Measurements from ENCODE around the gene SEMA4A.
"Not testable (repeated sequence)": the region's sequence is repeated elsewhere in the genome, so short reads cannot be mapped to it uniquely, and the experiment has no call there.

Gene SEMA4A

GRCh38 chr1:156212130-156212529 lies 58.7 kb downstream of the SEMA4A start:
- H3K9me3 ChIP-seq (ENCODE audit: insufficient read depth, low read depth, low read length) = no peaks in the 10 kb centered on the region
- no peaks in the 10 kb centered on the region for H3K27me3 ChIP-seq (ENCODE audit: insufficient read depth, low read length)
- peak overlapping the region; percentile 98 for H3K9ac ChIP-seq (ENCODE audit: low read depth, low read length)
- WGBS = 94% methylated on average over 6 of the region's 9 CpGs
- peak overlapping the region; percentile 81 for H3K4me3 ChIP-seq (ENCODE audit: low read length)
- H3K36me3 ChIP-seq (ENCODE audit: insufficient read depth, low read length) = peaks cover 40% of the 10 kb centered on the region
- peaks cover 8% of the 10 kb centered on the region for H3K4me1 ChIP-seq (ENCODE audit: insufficient read depth, low read length)
- peak overlapping the region; percentile 99 for H3K27ac ChIP-seq (ENCODE audit: low read depth, low read length)

DNA sequence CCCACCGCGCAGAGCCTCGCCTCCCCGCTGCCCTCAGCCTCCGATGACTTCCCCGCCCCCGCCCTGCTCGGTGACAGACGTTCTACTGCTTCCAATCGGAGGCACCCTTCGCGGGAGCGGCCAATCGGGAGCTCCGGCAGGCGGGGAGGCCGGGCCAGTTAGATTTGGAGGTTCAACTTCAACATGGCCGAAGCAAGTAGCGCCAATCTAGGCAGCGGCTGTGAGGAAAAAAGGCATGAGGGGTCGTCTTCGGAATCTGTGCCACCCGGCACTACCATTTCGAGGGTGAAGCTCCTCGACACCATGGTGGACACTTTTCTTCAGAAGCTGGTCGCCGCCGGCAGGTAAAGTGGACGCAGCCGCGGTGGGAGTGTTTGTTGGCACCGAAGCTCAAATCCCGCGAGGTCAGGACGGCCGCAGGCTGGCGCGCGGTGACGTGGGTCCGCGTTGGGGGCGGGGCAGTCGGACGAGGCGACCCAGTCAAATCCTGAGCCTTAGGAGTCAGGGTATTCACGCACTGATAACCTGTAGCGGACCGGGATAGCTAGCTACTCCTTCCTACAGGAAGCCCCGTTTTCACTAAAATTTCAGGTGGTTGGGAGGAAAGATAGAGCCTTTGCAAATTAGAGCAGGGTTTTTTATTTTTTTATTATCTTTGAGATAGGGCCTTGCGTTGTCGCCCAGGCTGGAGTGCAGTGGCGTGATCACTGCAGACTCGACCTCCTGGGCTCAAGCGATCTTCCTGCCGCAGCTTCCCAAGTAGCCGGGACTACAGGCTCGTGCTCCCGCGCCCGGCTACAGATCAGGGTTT lies 59.7 kb downstream of the SEMA4A start, which contains the start of gene PMF1:
PMF1 (plus strand) TSS at position 175 of the 811 bp plus-strand sequence; CDS start at position 184, 9 bp downstream.
- no peaks in the 10 kb centered on the region for H3K9me3 ChIP-seq (ENCODE audit: insufficient read depth, low read depth, low read length)
- H3K27me3 ChIP-seq (ENCODE audit: insufficient read depth, low read length) = no peaks in the 10 kb centered on the region
- H3K36me3 ChIP-seq (ENCODE audit: insufficient read depth, low read length) = peaks cover 41% of the 10 kb centered on the region
- H3K27ac ChIP-seq (ENCODE audit: low read depth, low read length) = peak within 1 kb of the TSS; percentile 99
- WGBS = under 1% methylated on average over 61 of the region's 61 CpGs
- H3K4me3 ChIP-seq (ENCODE audit: low read length) = peak within 1 kb of the TSS; percentile 81
- peaks cover 8% of the 10 kb centered on the region for H3K4me1 ChIP-seq (ENCODE audit: insufficient read depth, low read length)
- peak within 1 kb of the TSS; percentile 98 for H3K9ac ChIP-seq (ENCODE audit: low read depth, low read length)

DNA sequence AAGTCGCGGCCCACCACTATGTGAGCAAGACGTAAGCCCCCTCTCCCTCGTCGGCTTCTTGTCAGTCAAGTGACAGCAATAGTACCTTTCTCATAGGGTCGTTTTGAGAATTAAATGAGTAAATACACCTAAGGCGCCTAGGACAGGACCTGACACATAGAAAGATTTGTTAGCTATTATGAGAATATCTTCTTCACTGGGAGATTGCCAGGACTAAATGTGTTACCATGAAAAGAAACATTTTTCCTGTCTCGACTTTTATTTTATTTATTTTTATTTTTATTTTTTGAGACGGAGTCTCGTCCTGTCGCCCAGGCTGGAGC lies 60.2 kb downstream of the SEMA4A start:
- WGBS = 31% methylated on average over 10 of the region's 11 CpGs
- H3K36me3 ChIP-seq (ENCODE audit: insufficient read depth, low read length) = peaks cover 40% of the 10 kb centered on the region

DNA sequence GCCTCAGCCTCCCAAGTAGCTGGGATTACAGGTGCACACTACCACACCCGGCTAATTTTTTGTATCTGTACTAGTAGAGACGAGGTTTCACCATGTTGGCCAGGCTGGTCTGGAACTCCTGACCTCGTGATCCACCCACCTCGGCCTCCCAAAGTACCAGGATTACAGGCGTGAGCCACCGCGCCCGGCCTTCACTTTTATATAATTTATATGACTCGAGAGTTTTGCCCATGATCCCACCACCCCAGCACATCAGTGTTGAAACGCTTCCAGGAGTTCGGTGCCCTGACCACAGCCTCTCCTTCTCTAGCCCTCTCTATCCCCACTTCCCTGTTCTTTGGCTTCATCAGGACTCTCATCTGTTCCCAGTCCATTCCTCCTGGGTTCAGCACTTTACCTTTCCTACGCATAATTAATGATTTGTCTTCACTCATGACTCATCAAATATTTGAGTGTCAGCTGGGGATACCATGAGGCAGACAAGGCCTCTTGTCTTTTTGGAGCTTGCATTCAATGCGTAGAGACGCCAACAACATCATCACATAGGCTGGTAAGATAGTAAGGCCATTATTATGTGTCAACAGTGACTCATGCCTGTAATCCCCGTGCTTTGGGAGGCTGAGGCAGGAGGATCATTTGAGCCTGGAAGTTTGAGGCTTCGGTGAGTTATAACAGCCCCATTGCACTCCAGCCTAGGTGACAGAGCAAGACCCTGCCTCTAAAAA lies 60.8 kb downstream of the SEMA4A start:
- Histone ChIP-seq H3K4me1 (ENCODE audit: insufficient read depth, low read length) (peaks cover 8% of the 10 kb centered on the region; the same call in 1 of the 2 replicates), H3K27ac (ENCODE audit: low read depth, low read length) (no peak overlapping the region; the same call in 1 of the 2 replicates)
- 91% methylated on average over 16 of the region's 16 CpGs for WGBS

More for the DNA sequence above, 60.2 kb downstream of the SEMA4A start:
- H3K4me3 ChIP-seq (ENCODE audit: low read length) = peak overlapping the region; percentile 81
- H3K4me1 ChIP-seq (ENCODE audit: insufficient read depth, low read length) = peaks cover 8% of the 10 kb centered on the region
- H3K9ac ChIP-seq (ENCODE audit: low read depth, low read length) = peak overlapping the region; percentile 98
- peak overlapping the region; percentile 99 for H3K27ac ChIP-seq (ENCODE audit: low read depth, low read length)
- no peaks in the 10 kb centered on the region for H3K9me3 ChIP-seq (ENCODE audit: insufficient read depth, low read depth, low read length)
- H3K27me3 ChIP-seq (ENCODE audit: insufficient read depth, low read length) = no peaks in the 10 kb centered on the region

DNA sequence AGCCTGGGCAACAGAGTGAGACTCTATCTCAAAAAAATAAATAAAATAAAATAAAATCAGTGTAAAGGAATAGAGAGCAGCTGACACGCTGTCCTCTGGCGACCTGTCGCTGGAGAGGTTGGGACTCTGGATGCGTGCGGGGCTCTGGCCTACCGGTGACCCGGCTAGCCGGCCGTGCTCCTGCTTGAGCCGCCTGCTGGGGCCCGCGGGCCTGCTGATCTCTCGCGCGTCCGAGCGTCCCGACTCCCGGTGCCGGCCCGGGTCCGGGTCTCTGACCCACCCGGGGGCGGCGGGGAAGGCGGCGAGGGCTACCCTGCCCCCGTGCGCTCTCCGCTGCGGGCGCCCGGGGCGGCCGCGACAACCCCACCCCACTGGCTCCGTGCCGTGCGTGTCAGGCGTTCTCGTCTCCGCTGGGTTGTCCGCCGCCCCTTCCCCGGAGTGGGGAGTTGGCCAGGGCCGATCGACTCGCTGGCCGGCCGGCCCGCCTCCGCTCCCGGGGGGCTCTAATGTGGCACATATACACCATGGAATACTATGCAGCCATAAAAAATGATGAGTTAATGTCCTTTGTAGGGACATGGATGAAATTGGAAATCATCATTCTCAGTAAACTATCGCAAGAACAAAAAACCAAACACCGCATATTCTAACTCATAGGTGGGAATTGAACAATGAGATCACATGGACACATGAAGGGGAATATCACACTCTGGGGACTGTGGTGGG lies 63.1 kb downstream of the SEMA4A start:
- not testable (repeated sequence) for H3K4me1 ChIP-seq (ENCODE audit: insufficient read depth, low read length); H3K27ac ChIP-seq (ENCODE audit: low read depth, low read length); H3K9me3 ChIP-seq (ENCODE audit: insufficient read depth, low read depth, low read length); H3K27me3 ChIP-seq (ENCODE audit: insufficient read depth, low read length); H3K4me3 ChIP-seq (ENCODE audit: low read length); H3K9ac ChIP-seq (ENCODE audit: low read depth, low read length)
- peaks cover 35% of the 10 kb centered on the region for H3K36me3 ChIP-seq (ENCODE audit: insufficient read depth, low read length)
- 96% methylated on average over 51 of the region's 55 CpGs for WGBS

More for the DNA sequence above, 60.8 kb downstream of the SEMA4A start:
- H3K36me3 ChIP-seq (ENCODE audit: insufficient read depth, low read length) = peaks cover 38% of the 10 kb centered on the region
- no peaks in the 10 kb centered on the region for H3K9me3 ChIP-seq (ENCODE audit: insufficient read depth, low read depth, low read length)
- no peaks in the 10 kb centered on the region for H3K27me3 ChIP-seq (ENCODE audit: insufficient read depth, low read length)
- peak overlapping the region; percentile 81 for H3K4me3 ChIP-seq (ENCODE audit: low read length)
- H3K9ac ChIP-seq (ENCODE audit: low read depth, low read length) = peak overlapping the region; percentile 15; the same call in 1 of the 2 replicates

GRCh38 chr1:156217871-156218270 lies 64.5 kb downstream of the SEMA4A start:
- Histone ChIP-seq H3K9me3 (ENCODE audit: insufficient read depth, low read depth, low read length) (no peaks in the 10 kb centered on the region), H3K4me3 (ENCODE audit: low read length) (no peak overlapping the region), H3K27me3 (ENCODE audit: insufficient read depth, low read length) (no peaks in the 10 kb centered on the region), H3K27ac (ENCODE audit: low read depth, low read length) (no peak overlapping the region), H3K9ac (ENCODE audit: low read depth, low read length) (no peak overlapping the region), H3K36me3 (ENCODE audit: insufficient read depth, low read length) (peaks cover 47% of the 10 kb centered on the region), H3K4me1 (ENCODE audit: insufficient read depth, low read length) (peaks cover 3% of the 10 kb centered on the region; the same call in 1 of the 2 replicates)
- WGBS = 100% methylated on average over 2 of the region's 2 CpGs

- H3K9me3 ChIP-seq (ENCODE audit: insufficient read depth, low read depth, low read length) = no peaks in the 10 kb centered on the region
- H3K9ac ChIP-seq (ENCODE audit: low read depth, low read length) = no peak overlapping the region
- H3K27ac ChIP-seq (ENCODE audit: low read depth, low read length) = no peak overlapping the region
- 97% methylated on average over 7 of the region's 9 CpGs for WGBS
- no peaks in the 10 kb centered on the region for H3K27me3 ChIP-seq (ENCODE audit: insufficient read depth, low read length)
- H3K36me3 ChIP-seq (ENCODE audit: insufficient read depth, low read length) = peaks cover 51% of the 10 kb centered on the region
- no peaks in the 10 kb centered on the region for H3K4me1 ChIP-seq (ENCODE audit: insufficient read depth, low read length)
- no peak overlapping the region for H3K4me3 ChIP-seq (ENCODE audit: low read length)
These were observed 66.8 kb downstream of the SEMA4A start for GRCh38 chr1:156220226-156220625.

DNA sequence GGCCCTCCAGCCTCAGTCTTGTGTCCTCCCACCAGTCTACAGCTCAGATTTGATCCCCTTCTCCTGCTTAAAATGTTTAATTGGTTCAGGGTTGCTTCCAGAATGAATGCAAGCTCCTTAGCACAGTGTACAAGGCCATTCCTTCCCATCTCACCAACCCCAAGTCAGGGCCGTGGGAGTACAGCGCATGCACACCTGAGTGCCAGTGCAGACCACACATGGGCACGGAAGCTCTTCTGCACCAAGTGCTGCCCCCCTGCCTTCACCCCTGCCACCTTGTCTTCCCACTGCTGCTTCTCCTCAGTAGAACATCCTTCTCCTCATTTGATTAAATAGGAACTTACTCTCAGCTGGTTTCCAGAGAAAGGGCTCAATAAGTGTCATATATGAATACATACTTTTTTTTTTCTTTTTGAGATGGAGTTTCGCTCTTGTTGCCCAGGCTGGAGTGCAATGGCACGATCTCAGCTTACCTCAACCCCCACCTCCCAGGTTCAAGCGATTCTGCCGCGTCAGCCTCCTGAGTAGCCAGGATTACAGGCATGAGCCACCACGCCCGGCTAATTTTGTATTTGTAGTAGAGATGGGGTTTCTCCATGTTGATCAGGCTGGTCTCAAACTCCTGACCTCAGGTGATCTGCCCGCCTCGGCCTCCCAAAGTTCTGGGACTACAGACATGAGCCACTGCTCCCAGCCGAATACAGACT lies 68.8 kb downstream of the SEMA4A start:
- WGBS = 98% methylated on average over 13 of the region's 13 CpGs
- H3K4me3 ChIP-seq (ENCODE audit: low read length) = no peak overlapping the region
- no peak overlapping the region for H3K9ac ChIP-seq (ENCODE audit: low read depth, low read length)
- H3K36me3 ChIP-seq (ENCODE audit: insufficient read depth, low read length) = peaks cover 62% of the 10 kb centered on the region
- H3K27me3 ChIP-seq (ENCODE audit: insufficient read depth, low read length) = no peaks in the 10 kb centered on the region
- no peak overlapping the region for H3K27ac ChIP-seq (ENCODE audit: low read depth, low read length)
- no peaks in the 10 kb centered on the region for H3K4me1 ChIP-seq (ENCODE audit: insufficient read depth, low read length)
- no peaks in the 10 kb centered on the region for H3K9me3 ChIP-seq (ENCODE audit: insufficient read depth, low read depth, low read length)

DNA sequence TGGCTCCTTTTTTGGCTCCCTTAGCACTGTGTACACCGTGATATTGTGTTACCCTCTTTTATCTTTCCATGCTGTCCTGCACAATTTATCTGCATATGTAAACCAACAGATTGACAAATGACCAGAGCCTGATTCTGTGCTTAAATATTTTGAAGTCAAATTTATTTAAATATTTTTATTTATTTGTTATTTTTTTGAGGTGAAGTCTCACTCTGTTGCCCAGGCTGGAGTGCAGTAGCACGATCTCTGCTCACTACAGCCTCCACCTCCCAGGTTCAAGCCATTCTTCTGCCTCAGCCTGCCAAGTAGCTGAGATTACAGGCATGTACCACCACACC lies 72.3 kb downstream of the SEMA4A start:
- Histone ChIP-seq H3K9ac (ENCODE audit: low read depth, low read length) (no peak overlapping the region), H3K4me1 (ENCODE audit: insufficient read depth, low read length) (no peaks in the 10 kb centered on the region), H3K27me3 (ENCODE audit: insufficient read depth, low read length) (no peaks in the 10 kb centered on the region), H3K27ac (ENCODE audit: low read depth, low read length) (no peak overlapping the region), H3K36me3 (ENCODE audit: insufficient read depth, low read length) (peaks cover 64% of the 10 kb centered on the region), H3K9me3 (ENCODE audit: insufficient read depth, low read depth, low read length) (no peaks in the 10 kb centered on the region), H3K4me3 (ENCODE audit: low read length) (no peak overlapping the region)
- 33% methylated on average over 2 of the region's 2 CpGs for WGBS

DNA sequence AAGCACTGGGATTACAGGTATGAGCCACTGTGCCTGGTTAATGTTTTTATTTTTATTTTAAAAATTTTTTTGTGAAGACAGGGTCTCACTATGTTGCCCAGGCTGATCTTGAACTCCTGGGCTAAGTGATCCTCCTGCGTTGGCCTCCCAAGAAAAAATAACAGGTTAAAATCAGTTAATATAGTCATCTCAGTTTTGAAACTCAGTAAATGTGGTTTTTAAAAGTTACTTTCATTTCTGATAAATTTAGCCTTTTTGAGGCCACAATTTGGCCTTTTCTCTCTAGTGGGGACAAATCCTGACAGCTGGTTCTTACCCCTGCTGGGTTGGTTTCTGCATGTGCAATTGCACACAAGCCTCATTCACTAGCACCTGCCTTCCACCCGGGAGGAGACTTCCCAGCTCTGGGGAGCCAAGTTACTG lies 72.7 kb downstream of the SEMA4A start:
- Histone ChIP-seq H3K4me1 (ENCODE audit: insufficient read depth, low read length) (no peaks in the 10 kb centered on the region), H3K9ac (ENCODE audit: low read depth, low read length) (no peak overlapping the region)
- WGBS = 100% methylated on average over 2 of the region's 2 CpGs

More for the DNA sequence above, 72.7 kb downstream of the SEMA4A start:
- Histone ChIP-seq H3K9me3 (ENCODE audit: insufficient read depth, low read depth, low read length) (no peaks in the 10 kb centered on the region), H3K36me3 (ENCODE audit: insufficient read depth, low read length) (peaks cover 59% of the 10 kb centered on the region), H3K27ac (ENCODE audit: low read depth, low read length) (no peak overlapping the region), H3K4me3 (ENCODE audit: low read length) (no peak overlapping the region), H3K27me3 (ENCODE audit: insufficient read depth, low read length) (no peaks in the 10 kb centered on the region)

Measured in HUES64 (cell line).